ENCODE data around the gene PAK3.

Gene PAK3

DNA sequence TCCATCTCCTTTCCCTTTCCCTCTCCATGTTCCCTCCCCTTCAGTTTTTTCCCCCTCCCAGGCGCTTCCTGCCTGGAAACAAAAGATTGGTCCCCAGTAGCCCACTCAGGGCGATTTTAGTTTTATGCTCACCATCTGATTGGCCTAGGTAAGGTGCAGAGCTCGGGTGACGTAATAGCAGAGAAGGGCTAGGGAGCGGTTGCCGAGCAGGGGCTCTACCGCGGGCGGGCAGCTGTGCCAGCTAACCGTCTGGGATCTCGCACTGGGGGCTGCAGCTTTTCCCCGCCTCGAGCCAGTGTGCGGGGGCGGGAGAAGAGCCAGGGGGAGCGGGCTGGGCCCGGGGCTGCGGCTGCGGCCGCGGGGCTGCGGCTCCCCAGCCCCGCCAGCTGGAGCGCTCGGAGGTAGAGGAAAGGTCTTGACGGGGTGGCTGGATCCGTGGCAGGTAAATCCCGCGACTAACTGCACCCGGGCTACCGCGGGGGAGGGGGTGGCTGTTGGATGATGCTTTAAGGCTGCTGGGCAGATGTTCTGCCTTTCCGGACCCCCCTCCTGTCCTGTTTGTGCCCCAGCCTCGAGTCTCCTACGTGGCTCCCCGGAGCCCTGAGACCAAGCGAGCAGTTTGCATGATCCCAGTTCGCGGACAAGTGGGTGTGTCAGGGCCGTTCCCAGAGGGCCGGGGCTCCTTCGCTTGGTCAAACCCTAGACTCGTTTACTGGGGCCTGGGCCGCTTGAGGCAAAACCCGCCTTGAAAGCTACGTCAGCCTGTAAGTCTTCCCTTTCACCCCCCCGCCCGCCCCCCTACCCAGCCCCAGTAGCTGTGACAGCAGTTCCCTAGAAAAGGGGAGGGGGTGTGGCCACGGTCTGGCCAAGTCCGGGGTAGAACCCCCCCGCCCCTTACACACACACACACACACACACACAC is at the start of gene PAK3:
TSS of gene PAK3 (plus strand) at position 218 of the 922 bp plus-strand sequence. CDS start 26,913 bp downstream, outside the sequence.
- no peak for DNase-seq (ENCODE audit: low spot score)

DNA sequence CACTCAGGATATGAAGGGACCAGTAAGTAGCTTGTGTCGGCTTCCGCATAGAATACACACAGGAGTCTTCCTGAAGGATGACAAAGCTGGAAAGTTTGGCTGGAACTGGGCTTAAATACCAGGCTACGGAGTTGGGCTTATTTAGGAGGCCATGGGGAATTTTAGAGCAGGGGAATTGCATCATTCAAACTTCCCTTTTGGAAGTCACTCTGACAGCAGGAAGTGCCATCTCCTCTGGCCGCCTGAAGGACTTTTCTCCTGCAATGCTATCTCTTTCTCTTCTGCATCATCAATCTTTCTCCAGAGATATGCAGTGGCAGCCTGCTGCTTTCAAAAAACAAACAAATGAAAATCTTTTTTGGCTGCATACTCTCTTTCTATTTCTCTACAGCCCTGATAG is 48.4 kb upstream of the PAK3 start:
- no peak for DNase-seq (ENCODE audit: low spot score)

DNA sequence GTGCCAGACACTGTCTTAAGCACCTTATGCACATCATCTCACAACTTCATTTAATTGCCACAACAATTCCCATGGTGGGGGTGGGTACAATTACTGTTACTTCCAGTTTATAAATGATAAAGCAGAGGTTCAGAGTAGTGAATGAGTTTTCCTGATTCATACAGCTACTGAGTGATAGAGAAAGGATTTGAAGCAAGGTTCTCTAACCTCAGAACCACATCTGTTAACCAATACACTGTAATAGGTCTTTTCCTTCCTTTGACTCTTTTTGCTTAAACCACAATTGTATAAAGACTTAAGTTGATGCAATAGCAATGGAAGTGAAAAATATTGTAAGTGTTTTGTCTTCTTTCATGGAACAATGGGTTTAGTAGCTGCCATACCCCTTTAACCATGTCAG is 43.5 kb upstream of the PAK3 start:
- no peak for DNase-seq (ENCODE audit: low spot score)

DNA sequence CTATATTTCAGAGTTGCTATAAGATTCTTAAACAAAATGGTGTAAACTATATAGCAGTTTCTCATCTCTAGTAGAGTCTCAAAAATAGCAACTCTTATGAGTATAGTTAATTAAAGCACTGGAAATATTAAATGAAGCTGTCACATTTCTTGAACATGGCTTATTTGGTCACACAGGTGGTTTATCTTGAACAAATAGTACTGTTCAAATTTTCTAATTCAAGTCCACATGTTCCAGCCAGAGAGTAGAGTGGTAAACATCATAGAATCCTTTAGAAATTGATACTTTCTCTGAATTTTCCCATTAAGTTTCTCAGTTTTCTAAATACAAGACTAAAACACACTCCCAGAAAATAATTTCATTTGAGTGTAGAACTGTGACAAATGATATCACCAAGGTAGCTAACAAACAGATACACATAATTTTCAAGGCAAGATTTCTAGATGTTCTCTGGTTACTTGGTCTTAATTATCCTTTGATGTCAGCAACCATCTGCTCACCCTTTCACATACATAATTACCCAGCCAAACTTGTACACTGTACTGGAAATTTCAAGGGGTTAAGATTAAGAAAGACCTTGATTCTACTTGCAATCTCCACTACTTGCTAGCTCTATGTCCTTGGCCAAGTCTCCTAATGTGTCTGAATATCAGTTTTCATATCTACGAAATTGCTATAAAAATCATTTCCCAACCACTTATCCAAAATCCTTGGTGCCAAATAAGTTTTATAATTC is 24.3 kb upstream of the PAK3 start:
- DNase-seq (ENCODE audit: low spot score): no peak

DNA sequence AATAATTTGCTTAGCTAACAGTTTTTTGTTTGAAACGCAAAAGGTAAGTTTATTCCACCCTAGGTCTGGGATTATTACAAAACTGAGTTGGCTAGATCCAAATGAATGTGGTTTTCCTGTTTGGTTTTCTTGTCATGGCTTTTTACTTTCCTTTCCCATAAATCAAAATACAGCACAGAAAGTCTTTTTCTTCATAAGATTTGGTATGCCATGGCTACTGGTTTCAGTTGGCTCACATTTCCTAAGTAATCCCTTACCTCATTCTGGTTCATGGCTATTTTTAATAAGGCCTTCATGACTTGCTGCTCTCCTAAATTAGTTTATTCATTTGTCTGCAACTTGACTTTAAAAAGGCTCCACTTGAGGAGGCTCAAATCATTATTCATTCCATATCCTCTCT is 12.9 kb upstream of the PAK3 start:
- no peak for DNase-seq (ENCODE audit: low spot score)

DNA sequence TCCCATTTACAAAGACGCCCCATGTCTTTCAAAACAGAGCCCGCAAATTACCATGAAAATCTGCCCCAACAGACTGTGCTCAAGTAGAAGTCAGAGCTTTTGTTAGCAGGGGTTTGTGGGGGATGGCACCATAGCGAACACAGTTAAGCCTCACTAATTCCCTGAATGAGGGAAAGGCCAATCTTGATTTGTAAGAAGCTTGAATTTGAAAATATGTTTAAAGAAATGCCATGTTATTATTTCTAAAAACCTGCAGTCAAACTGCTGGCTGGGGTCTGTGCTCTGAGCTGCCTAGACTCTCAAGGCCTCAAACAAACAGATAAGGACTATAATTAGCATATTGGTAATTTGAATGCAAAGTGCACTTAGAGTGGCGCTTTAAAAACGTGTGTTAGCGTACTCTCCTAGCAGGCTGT is 9.4 kb upstream of the PAK3 start:
- no peak for DNase-seq (ENCODE audit: low spot score)

DNA sequence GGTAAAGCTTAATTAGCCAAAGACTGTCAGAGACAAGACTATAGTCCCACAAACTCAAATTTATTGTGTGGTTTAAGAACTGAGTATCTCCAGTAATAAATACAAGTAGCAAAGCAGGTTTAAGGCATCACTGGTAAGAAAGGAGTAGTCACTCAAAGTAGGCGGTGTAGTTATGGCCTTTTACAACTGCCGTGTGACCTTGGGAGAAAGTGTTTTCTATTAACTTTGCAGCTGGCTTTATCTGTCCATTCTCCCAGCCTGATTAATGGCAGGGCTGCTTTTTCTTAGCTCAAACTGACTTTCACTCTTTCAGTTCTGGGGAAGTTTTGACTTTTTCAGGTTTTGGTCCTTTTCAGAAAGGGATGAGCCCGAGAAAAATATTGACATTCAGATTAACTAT is 7.4 kb upstream of the PAK3 start:
- no peak for DNase-seq (ENCODE audit: low spot score)

DNA sequence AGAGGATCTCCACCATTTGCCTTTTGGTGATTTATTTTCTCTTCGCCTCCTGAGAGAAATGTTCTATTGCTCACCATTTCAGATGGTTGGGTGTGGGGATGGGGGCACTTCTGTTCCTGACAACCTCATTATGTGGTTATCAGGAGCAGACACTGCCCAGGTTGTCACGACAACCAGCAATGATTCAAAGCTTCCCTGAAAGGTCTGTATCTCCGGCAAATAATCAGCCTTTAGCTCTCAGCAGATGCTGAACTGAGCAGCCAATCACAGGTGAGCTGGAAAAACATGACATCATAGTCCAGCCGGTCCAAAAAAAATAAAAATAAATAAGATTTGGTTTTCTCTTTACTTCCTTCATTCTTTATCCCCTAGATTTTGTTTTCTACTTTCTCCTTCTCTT is 5.5 kb upstream of the PAK3 start:
- DNase-seq (ENCODE audit: low spot score): no peak

DNA sequence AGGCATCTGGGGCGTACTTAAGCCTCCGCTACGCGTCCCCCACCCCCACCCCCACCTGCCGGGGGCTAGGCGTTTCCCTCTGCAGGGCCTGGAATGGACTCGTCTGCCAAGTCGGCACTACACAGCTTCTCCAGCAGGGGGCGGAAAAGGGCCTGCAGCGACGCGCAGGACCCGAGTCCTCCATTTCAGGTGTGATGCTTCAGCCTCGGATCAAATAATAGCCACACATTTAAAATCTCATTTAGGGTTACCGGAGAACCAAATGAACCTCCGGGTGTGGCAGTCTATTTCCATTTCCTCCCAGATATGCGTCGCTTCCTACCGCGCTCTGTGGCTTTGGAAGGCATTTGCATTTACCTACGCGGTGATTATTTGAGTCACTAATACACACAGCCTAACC is 2.9 kb downstream of the PAK3 start:
- DNase-seq (ENCODE audit: low spot score): peak; percentile 9

DNA sequence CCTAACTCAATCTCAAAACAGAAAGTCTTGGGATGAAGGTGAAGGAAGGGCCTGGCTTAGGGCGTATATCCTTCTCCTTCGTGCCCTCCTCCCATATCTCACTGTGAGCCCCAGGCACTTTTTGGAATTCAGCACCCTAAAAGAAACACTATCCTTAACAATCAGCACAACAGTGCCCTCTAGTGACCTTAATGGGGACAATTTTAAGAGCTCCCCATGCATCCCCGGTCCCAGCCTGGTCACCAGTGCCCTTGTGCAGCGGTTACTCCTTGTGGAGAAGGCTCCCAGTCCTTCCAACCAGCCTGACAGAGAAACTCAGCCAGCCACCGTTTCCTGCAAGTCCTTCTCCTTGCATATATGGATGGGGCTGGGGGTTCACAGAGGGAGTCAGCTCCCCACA is 4.2 kb downstream of the PAK3 start:
- peak; percentile 31 for DNase-seq (ENCODE audit: low spot score)

DNA sequence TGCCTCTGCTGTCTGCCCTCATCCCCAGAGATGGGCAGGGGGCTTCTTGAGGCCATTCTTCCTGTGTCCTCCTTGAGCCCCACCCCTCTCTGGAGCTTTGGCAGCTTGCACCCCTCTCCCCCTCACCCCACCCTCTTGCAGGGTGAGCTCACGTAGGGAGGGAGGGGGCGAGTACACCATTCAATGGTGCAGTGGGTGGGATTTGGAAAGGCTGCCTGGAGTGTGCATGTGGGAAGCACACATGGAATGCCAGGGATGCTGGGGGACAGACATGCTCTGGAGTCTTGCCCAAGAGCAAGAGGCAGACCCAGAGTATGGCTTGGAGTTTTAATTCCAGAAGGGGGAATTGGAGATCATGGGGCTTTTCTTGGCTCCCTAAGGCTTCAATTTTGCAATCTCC is 5.6 kb downstream of the PAK3 start:
- no peak for DNase-seq (ENCODE audit: low spot score)

DNA sequence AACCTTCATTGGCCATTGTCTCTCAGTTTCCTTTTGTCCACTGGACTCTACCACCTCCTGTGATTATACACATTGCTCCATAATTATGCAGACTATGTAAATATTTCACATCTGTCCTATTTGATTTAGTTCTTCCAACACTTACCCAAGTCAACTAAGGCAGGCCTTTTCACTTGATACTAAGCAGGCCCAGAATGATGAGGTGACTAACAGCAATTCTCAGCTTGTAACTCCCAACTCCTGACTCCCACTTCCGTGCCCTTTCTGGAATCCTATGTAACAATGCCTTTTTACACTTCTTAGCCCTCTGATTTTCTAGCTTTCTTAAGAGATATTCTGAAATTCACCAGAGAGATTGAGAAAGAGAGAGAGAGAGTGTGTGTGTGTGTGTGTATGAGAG is 6.6 kb downstream of the PAK3 start:
- no peak for DNase-seq (ENCODE audit: low spot score)

DNA sequence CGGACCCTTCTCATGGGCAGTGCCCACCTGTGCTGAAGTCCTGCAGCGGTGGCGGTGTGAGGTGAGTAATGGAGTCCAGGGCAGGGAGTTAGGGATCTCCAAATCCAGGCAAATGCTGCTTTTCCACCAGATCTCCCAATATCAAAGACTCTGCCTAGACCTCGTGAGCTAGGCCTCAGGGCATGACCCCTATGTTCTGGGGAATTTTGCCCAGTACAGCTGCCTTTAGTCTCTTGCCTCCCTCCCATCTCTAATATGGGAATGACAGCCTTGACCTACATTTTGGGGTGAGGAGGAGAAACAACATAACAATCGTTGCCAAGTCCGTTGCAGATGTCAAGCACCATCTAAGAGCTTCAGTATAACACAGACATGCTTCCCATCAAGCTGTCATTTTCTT is 7.3 kb downstream of the PAK3 start:
- DNase-seq (ENCODE audit: low spot score): no peak

DNA sequence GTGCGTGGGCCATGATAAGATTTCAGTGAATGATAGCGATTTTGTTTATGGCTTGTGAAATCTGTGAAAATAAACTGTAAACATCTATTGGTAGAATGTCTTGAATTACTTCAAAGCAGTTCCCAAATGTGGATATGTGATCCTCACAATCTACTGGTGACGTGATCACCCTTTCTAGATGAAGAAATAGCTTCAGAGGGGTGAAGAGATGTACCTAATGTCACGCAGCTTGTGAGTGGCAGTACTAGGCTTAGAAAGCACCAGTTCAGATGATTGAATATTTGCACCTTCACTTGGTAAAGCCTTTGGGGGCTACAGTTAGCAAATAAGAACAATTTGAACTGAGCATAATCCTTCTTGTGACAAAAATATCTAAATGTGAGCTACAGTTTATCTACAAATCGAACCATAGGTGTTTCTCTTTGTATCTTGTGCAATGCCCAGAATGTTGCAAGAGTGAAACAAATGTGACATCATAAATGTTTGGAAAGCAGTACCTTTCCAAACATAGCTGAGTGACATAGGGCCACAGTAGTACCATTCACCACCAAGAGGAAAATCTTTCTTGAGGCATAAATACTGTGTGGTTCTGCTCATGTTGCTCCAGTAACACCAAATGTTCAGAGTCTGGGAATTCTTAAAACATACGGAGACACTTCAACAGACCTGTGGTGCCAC is 14.2 kb downstream of the PAK3 start:
- no peak for DNase-seq (ENCODE audit: low spot score)

DNA sequence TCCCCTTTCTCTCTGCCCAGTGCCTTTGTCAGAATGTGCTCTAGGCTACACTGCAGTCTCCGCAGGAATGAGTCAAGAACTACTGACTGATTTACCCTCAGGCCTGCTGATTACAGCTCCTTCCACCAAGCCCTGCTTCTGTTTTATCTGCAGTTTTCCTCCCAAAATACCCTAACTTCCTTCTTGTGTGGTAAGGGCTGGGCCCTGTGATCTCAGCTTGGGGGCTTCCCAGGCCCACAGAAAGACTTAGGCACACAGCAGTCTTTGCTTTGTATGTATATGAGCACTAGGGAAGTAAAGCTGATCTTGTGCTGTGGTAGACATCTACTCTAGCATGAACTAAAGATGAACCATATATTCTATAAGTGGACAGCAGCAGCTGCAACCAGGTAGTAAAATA is 18.8 kb downstream of the PAK3 start:
- no peak for DNase-seq (ENCODE audit: low spot score)

DNA sequence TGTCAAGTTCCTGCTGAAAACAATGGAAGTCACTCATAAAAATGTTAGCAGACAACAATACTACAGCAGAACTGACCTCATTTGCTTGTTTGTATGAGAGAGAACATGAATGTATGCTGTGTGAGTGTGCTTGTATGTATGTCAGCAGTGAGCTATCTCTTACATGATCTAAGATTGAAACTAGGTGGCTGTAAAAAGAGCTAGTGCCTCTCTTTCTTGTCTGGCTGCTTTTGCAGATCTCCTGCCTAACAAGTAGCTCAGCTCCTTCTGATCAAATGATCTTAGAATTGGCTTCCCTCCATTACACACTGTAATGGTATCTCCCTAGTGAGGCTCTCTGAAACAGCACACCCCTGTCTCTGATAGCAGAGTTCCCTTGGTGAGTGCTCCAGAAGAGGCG is 20.7 kb downstream of the PAK3 start:
- no peak for DNase-seq (ENCODE audit: low spot score)

DNA sequence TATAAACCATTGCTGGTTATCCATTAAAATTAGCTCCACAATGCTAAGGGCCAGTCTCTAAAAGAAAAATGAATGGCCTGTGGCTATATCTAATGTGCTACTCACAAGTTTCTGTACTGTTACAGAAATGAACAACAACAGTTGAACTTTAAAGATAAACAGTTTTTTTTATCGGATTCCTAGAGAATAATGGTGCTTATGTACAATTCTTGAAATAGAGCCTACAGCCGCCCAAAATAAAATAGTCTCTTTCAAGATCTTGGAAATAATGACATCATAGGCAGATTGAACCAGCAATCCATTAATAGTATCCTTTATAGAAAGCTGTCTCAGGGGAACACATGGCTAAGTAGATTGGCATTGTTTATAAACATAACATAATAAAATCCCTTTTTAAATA is 23.4 kb downstream of the PAK3 start:
- DNase-seq (ENCODE audit: low spot score): no peak

DNA sequence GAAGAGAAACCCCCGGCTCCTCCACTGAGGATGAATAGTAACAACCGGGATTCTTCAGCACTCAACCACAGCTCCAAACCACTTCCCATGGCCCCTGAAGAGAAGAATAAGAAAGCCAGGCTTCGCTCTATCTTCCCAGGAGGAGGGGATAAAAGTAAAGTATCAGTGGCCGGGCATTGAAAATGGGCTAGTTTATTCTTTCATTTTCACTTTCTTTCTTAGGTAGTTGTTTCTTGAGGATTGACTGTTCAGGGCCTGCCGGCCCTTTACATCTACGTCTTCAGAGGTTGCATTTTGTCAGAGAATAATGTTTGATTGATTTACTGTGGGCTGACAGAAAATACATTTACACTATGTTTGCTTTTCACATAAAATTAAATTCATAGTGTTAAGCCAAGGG is 27.1 kb downstream of the PAK3 start:
- DNase-seq (ENCODE audit: low spot score): no peak

DNA sequence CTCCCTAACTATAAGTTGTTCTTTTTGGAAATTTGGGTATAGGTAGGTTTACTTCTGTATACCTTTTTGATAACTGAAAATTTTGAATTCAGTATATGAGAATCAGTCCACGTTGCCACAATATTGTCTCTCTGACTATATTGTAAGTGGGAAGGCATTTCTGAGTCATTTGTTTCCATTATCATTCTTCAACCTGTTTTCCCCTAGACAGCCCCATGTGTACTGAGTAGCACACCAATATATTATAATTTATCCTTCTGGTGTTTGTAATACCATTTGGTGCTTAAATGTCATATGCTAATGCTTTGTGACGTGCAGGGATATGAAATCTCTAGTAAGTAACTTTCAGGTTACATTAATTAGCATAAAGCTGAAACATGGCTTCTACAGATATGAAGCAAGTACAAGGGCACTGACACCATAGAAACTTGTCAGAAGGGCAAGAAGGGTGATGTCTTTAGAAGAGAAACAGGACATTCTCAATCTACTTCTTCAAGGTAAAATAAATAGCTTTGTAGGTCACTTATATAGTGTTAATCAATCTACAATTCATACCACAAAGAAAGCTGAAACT is 27.7 kb downstream of the PAK3 start:
- DNase-seq (ENCODE audit: low spot score): no peak

DNA sequence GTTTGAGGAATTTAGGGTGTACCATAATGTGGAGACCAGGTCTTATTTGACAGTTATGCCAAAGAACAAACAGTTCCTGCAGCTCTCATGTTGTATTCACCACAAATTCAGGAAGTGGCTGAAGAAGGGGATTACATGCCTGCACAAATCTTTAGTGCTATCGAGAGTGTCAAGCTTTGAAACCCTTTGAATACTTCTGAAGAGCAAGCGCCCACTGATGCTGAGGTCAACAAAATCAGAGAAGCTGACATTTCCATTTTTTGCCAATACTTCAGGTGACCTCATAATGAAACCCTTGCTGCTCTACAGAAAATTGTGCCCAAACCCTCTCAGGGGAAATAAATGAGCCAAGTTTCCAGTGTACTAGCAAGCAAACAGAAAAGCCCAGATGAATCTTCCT is 28.4 kb downstream of the PAK3 start:
- DNase-seq (ENCODE audit: low spot score): no peak

DNA sequence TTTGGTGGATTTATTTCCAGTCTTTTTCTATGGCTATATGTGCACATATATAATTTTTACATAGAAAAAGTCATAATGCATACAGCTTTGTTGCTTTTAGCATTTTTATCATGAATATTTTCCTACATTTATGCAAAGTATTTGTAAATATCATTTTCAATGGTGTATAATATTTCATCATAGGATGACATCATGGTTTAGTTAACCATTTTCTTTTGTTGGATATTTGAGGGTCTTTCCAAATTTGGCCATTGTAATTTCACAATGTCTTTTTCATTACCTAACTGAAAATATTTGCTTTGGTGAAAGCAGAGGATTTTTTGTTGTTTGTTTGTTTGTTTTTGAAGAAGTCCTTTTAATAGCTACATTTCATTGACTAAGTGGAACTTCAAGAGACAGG is 31.0 kb downstream of the PAK3 start:
- DNase-seq (ENCODE audit: low spot score): no peak

DNA sequence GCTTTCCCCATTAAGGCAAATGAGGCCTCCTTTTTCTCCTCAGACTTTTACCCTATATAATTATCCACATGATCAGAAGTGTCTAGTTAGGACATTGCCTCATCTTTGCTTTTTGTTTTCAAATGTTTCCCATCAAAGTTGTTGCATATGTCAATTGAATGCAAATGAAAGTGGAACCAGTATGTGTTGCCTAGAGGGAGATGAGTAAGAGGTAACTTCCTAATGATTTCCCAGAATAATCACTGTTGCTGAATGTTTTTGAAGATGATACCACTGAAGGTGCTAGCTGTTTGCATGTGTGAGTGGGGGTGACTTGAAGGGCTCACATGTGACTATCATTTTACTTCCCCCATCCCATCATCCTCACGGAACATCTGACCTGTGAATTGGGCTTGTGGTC is 33.9 kb downstream of the PAK3 start:
- DNase-seq (ENCODE audit: low spot score): no peak

DNA sequence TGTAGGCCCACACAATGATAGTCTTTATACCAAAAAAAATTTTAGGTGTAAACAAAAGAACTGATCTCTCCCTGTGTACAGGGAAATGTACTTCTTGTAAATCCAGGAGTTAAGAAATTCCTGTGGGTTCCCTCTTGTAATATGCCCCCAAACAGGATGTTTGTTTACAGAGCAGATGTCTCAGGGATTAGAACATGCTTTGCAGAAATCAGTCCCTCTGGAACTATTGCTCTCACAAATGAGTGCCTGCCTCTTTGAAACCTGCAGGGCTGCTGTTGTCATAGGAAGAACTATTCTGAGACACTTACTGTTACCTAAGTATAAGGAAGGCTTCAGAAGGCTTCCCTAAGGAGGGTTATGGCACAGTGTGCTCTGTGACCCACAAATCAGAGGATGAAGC is 35.6 kb downstream of the PAK3 start:
- no peak for DNase-seq (ENCODE audit: low spot score)
